HepG2 (cell line): ENCODE data around the gene APBB3. TPM values are rescaled to one million over a fixed set of nuclear protein-coding genes. Genes with fewer than 3 reads are reported as not detected.

Source experiments
- CEBPB ChIP-seq: IDR thresholded peaks from 2 replicates; pipeline ENCODE4 v1.6.1; 2011; ENCODE audit warnings: low read depth, low read length, improper control_type of control experiment, borderline replicate concordance
- EED ChIP-seq: sonication (generic); formaldehyde crosslinking; IDR thresholded peaks from 2 replicates; pipeline ENCODE4 v1.5.0; 2020; ENCODE audit warnings: mild to moderate bottlenecking, missing genetic modification reagents
- ETV6 ChIP-seq: sonication (generic); formaldehyde crosslinking; conservative IDR thresholded peaks from 2 replicates; pipeline ENCODE4 v1.4.0; 2020; ENCODE audit warnings: missing genetic modification reagents
- HDAC1 ChIP-seq: sonication (generic); formaldehyde crosslinking; IDR thresholded peaks from 2 replicates; pipeline ENCODE4 v1.5.1; 2020; ENCODE audit warnings: mild to moderate bottlenecking, missing genetic modification reagents
- KMT2A ChIP-seq: sonication (generic); formaldehyde crosslinking; IDR thresholded peaks from 2 replicates; pipeline ENCODE4 v1.4.0; 2020; ENCODE audit warnings: missing genetic modification reagents
- MAFF ChIP-seq: IDR thresholded peaks from 2 replicates; pipeline ENCODE4 v1.6.1; 2011; ENCODE audit warnings: low read depth, low read length, improper control_type of control experiment
- PRMT3 ChIP-seq: sonication (generic); formaldehyde crosslinking; IDR thresholded peaks from 2 replicates; pipeline ENCODE4 v1.8.1; 2022; ENCODE audit warnings: low read depth, mild to moderate bottlenecking, moderate library complexity, missing genetic modification reagents, borderline replicate concordance
- RNF2 ChIP-seq: fragments of 450-650 bp; conservative IDR thresholded peaks from 2 replicates; pipeline ENCODE4 v1.6.1; 2016; ENCODE audit warnings: low read depth
- THAP7 ChIP-seq: sonication (generic); formaldehyde crosslinking; IDR thresholded peaks from 2 replicates; pipeline ENCODE4 v1.8.1; 2023; ENCODE audit warnings: mild to moderate bottlenecking, missing genetic modification reagents
- TRIM24 ChIP-seq: sonication (generic); formaldehyde crosslinking; IDR thresholded peaks from 2 replicates; pipeline ENCODE4 v1.8.0; 2022; ENCODE audit warnings: mild to moderate bottlenecking, missing genetic modification reagents
- XRCC5 ChIP-seq: fragments of 200-400 bp; formaldehyde crosslinking; optimal IDR thresholded peaks from 2 replicates; pipeline ENCODE3; 2017; ENCODE audit warnings: mild to moderate bottlenecking, low read length
- ZBED4 ChIP-seq: sonication (generic); formaldehyde crosslinking; IDR thresholded peaks from 2 replicates; pipeline ENCODE4 v1.4.0; 2020; ENCODE audit warnings: missing genetic modification reagents, borderline replicate concordance
- ZNF234 ChIP-seq: sonication (generic); formaldehyde crosslinking; conservative IDR thresholded peaks from 2 replicates; pipeline ENCODE4 v1.5.1; 2020; ENCODE audit warnings: mild to moderate bottlenecking, missing genetic modification reagents
- ZNF512B ChIP-seq: sonication (generic); formaldehyde crosslinking; IDR thresholded peaks from 2 replicates; pipeline ENCODE4 v1.5.1; 2020; ENCODE audit warnings: missing genetic modification reagents, mild to moderate bottlenecking, borderline replicate concordance
- ZNF589 ChIP-seq: sonication (generic); formaldehyde crosslinking; conservative IDR thresholded peaks from 2 replicates; pipeline ENCODE4 v1.8.0; 2022; ENCODE audit warnings: mild to moderate bottlenecking, moderate library complexity, missing genetic modification reagents
- ZNF619 ChIP-seq: sonication (generic); formaldehyde crosslinking; IDR thresholded peaks from 2 replicates; pipeline ENCODE4 v1.4.0; 2020; ENCODE audit warnings: mild to moderate bottlenecking, missing genetic modification reagents
- ZNF788 ChIP-seq: sonication (generic); formaldehyde crosslinking; IDR thresholded peaks from 2 replicates; pipeline ENCODE4 v1.5.0; 2020; ENCODE audit warnings: mild to moderate bottlenecking, missing genetic modification reagents, borderline replicate concordance
- ZNF841 ChIP-seq: sonication (generic); formaldehyde crosslinking; IDR thresholded peaks from 2 replicates; pipeline ENCODE4 v1.8.1; 2023; ENCODE audit warnings: missing genetic modification reagents, borderline replicate concordance
- ZSCAN31 ChIP-seq: sonication (generic); formaldehyde crosslinking; IDR thresholded peaks from 2 replicates; pipeline ENCODE4 v1.5.0; 2020; ENCODE audit warnings: low read depth, mild to moderate bottlenecking, missing genetic modification reagents
- polyA plus RNA-seq, 8 experiments: library from polyadenylated mRNA; depleted of rRNA in 3 of 8; stranded (reverse) in 7 of 8; unstranded in 1 of 8; fragments of >200 nt; fragmentation: Illumina TruSeq in 4 of 8; extraction: Trizol in 4 of 8; gene quantifications; 2 replicates each; pipeline versions ENCODE4 v1.2.1 to v1.2.3, GENCODE V29; 2011 to 2016; ENCODE audit warnings: low read depth in 4 of 8, missing spikeins in 1 of 8, mixed read lengths in 1 of 8; ENCODE audit not compliant: insufficient read depth in 1 of 8
- total RNA-seq, 5 experiments: library from RNA; depleted of rRNA; stranded (reverse); fragments of >200 nt; fragmentation: Illumina TruSeq; extraction: Trizol; gene quantifications; 2 replicates each; pipeline ENCODE4 v1.2.3, GENCODE V29; 2016; ENCODE audit warnings: low read depth in 1 of 5
- TF ChIP-seq, protein P1 (sequence below): IDR thresholded peaks from 2 replicates; pipeline ENCODE4 v1.6.1; 2016; ENCODE audit warnings: low read depth, control low read depth

APBB3 gene
- total and polyA plus RNA-seq, 2 of the 13 experiments (the other 11 are each of a cell fraction or from before 2014, with no cell fraction given) = 0.38 to 0.78 TPM

- TF ChIP-seq ZBED4 (CRISPR knock-in tag) (peak; percentile 88; the same call in 1 of the 2 replicates), XRCC5 (peak; percentile 47), KMT2A (0 out of 2 replicates have a peak, but pooled peaks have one; percentile 68), RNF2 (peak; percentile 70; the same call in 1 of the 2 replicates), ZNF234 (CRISPR knock-in tag) (no peak), ZNF788 (CRISPR knock-in tag) (peak; percentile 81; the same call in 1 of the 2 replicates), ZNF589 (CRISPR knock-in tag) (0 out of 2 replicates have a peak, but pooled peaks have one; percentile 40), EED (no peak; the same call in 1 of the 2 replicates), PRMT3 (CRISPR knock-in tag) (no peak; the same call in 1 of the 2 replicates), ETV6 (CRISPR knock-in tag) (0 out of 2 replicates have a peak, but pooled peaks have one; percentile 39), CEBPB (no peak), ZNF841 (CRISPR knock-in tag) (no peak), TRIM24 (CRISPR knock-in tag) (no peak), HDAC1 (CRISPR knock-in tag) (peak; percentile 66), ZSCAN31 (CRISPR knock-in tag) (peak; percentile 64; the same call in 1 of the 2 replicates), ZNF619 (CRISPR knock-in tag) (no peak; the same call in 1 of the 2 replicates), MAFF (no peak), ZNF512B (no peak), THAP7 (CRISPR knock-in tag) (0 out of 2 replicates have a peak, but pooled peaks have one; percentile 11)
- TF ChIP-seq, protein P1, sequence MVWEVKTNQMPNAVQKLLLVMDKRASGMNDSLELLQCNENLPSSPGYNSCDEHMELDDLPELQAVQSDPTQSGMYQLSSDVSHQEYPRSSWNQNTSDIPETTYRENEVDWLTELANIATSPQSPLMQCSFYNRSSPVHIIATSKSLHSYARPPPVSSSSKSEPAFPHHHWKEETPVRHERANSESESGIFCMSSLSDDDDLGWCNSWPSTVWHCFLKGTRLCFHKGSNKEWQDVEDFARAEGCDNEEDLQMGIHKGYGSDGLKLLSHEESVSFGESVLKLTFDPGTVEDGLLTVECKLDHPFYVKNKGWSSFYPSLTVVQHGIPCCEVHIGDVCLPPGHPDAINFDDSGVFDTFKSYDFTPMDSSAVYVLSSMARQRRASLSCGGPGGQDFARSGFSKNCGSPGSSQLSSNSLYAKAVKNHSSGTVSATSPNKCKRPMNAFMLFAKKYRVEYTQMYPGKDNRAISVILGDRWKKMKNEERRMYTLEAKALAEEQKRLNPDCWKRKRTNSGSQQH (CRISPR knock-in tag) = peak; percentile 43; the same call in 1 of the 2 replicates
These were observed 16.7 kb downstream of the APBB3 start, which contains the start of gene EIF4EBP3 (continued) for GRCh38 chr5:140547508-140548299.
